ENCODE data around the gene RMRP.

- no peak for TF ChIP-seq CTCF (IDR thresholded peaks at IDR 0.05 in 4 of 5, conservative IDR thresholded peaks at IDR 0.05 in 1 of 5)
- no peak for TF ChIP-seq POLR2A (IDR thresholded peaks at IDR 0.05)
Observed at GRCh38 chr9:35681341-35682002, 23.7 kb upstream of the RMRP start.
